GM21423 (cell line): Measurements from ENCODE around the gene CAMTA1.

Experiments used
- ATAC-seq: cut with Tn5 transposase; IDR thresholded peaks from one replicate; pipeline ENCODE4 v1.9.1; 2021; ENCODE audit warnings: mild to moderate bottlenecking, moderate library complexity; ENCODE audit not compliant: unreplicated experiment

CAMTA1 gene

GRCh38 chr1:7219031-7219430 lies 433.8 kb downstream of the CAMTA1 start:
- ATAC-seq: no peak

- ATAC-seq: no peak
Observed at GRCh38 chr1:7220007-7220406, 434.8 kb downstream of the CAMTA1 start.

GRCh38 chr1:7220712-7221252 lies 435.5 kb downstream of the CAMTA1 start:
- no peak for ATAC-seq

- no peak for ATAC-seq
Observed at GRCh38 chr1:7221826-7222694, 436.8 kb downstream of the CAMTA1 start.

- ATAC-seq: no peak
Observed at GRCh38 chr1:7222695-7223015, 437.4 kb downstream of the CAMTA1 start.

- ATAC-seq: no peak
Observed at GRCh38 chr1:7223334-7224080, 438.3 kb downstream of the CAMTA1 start.

- no peak for ATAC-seq
Observed at GRCh38 chr1:7224081-7224534, 438.9 kb downstream of the CAMTA1 start.

GRCh38 chr1:7224644-7225043 lies 439.4 kb downstream of the CAMTA1 start:
- ATAC-seq: no peak

- no peak for ATAC-seq
Observed at GRCh38 chr1:7225711-7226505, 440.7 kb downstream of the CAMTA1 start.

- no peak for ATAC-seq
Observed at GRCh38 chr1:7227654-7228053, 442.4 kb downstream of the CAMTA1 start.

GRCh38 chr1:7228252-7228961 lies 443.2 kb downstream of the CAMTA1 start:
- no peak for ATAC-seq

- no peak for ATAC-seq
Observed at GRCh38 chr1:7229186-7229585, 443.9 kb downstream of the CAMTA1 start.

- no peak for ATAC-seq
Observed at GRCh38 chr1:7229696-7230631, 444.7 kb downstream of the CAMTA1 start.

- ATAC-seq: no peak
Observed at GRCh38 chr1:7232441-7233236, 447.4 kb downstream of the CAMTA1 start.

GRCh38 chr1:7233237-7233540 lies 447.9 kb downstream of the CAMTA1 start:
- no peak for ATAC-seq

GRCh38 chr1:7233646-7234470 lies 448.6 kb downstream of the CAMTA1 start:
- ATAC-seq: no peak

GRCh38 chr1:7234471-7234755 lies 449.2 kb downstream of the CAMTA1 start:
- no peak for ATAC-seq

GRCh38 chr1:7235871-7236517 lies 450.7 kb downstream of the CAMTA1 start:
- no peak for ATAC-seq
